Measurements from ENCODE around the gene ROR2.

DNA sequence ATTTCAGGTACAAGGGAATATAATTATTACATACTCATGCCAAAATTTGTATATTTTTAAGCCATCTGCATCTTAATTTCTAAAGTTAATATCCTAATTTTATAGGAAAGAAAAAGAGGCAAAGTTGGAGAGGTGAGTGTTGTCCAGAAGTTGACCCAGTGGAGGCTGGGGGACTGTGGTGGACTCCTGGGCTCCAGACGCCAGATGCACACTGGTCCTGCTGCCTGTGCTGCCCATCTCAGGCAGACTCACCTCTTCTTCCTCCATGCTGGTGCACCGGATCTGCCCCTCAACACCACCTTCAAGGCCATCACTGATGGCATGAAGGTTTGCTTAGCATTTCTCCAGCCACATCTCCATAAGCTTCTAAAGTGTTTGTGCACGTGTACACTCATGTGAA lies 305.6 kb downstream of the ROR2 start:
- TF ChIP-seq, protein P1, sequence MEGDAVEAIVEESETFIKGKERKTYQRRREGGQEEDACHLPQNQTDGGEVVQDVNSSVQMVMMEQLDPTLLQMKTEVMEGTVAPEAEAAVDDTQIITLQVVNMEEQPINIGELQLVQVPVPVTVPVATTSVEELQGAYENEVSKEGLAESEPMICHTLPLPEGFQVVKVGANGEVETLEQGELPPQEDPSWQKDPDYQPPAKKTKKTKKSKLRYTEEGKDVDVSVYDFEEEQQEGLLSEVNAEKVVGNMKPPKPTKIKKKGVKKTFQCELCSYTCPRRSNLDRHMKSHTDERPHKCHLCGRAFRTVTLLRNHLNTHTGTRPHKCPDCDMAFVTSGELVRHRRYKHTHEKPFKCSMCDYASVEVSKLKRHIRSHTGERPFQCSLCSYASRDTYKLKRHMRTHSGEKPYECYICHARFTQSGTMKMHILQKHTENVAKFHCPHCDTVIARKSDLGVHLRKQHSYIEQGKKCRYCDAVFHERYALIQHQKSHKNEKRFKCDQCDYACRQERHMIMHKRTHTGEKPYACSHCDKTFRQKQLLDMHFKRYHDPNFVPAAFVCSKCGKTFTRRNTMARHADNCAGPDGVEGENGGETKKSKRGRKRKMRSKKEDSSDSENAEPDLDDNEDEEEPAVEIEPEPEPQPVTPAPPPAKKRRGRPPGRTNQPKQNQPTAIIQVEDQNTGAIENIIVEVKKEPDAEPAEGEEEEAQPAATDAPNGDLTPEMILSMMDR (IDR thresholded peaks at IDR 0.05), result no peak
- no peak for TF ChIP-seq EP300 (IDR thresholded peaks at IDR 0.05)
